Pancreas (tissue), 10 donors: ENCODE data around the gene TMC5. TPM values are rescaled to one million over a fixed set of nuclear protein-coding genes. Genes with fewer than 3 reads are reported as not detected.

Experiments
- ATAC-seq, 4 donors: fragments of 200-7000 bp; cut with Tn5 transposase; one replicate each; pipeline versions ENCODE4 v1.8.0 to v1.9.1; 2020; ENCODE audit warnings: mild to moderate bottlenecking in 4 of 4, moderate library complexity in 4 of 4
- DNase-seq, 6 donors: peaks; one replicate each; pipeline ENCODE4 v3.0.0-alpha.2; 2020
- FAIRE-seq: peaks from 2 replicates; lab custom pipeline; 2012; peaks lifted over from hg19 to GRCh38; lab: Jason Lieb, UNC
- H3K27ac ChIP-seq, 4 donors: fragments of 200-600 bp; sonication (generic); 1 replicate in 3 of 4; 2 replicates in 1 of 4; pipeline versions ENCODE4 v1.5.0 to v1.8.0; 2020
- H3K27me3 ChIP-seq, 4 donors: fragments of 200-600 bp; one replicate each; pipeline ENCODE4 v1.8.0; 2021
- H3K36me3 ChIP-seq, 3 donors: fragments of 200-600 bp; sonication (generic) in 1 of 3; one replicate each; pipeline versions ENCODE4 v1.5.0 to v1.8.0; 2020 to 2021
- H3K4me1 ChIP-seq, 3 donors: fragments of 200-600 bp; one replicate each; pipeline ENCODE4 v1.8.0; 2021
- H3K4me3 ChIP-seq, 4 donors: fragments of 200-600 bp; sonication (generic) in 2 of 4; one replicate each; pipeline versions ENCODE4 v1.5.0 to v1.8.0; 2020 to 2021
- H3K9me3 ChIP-seq, 4 donors: fragments of 200-600 bp; one replicate each; pipeline ENCODE4 v1.8.0; 2021
- CTCF ChIP-seq, 4 donors: fragments of 200-600 bp; sonication (generic) in 3 of 4; IDR thresholded peaks; one replicate each; pipeline versions ENCODE4 v1.5.0 to v1.8.0; 2021; ENCODE audit warnings: antibody characterized with exemption in 4 of 4
- WGBS, 2 donors: extraction: QIAGEN DNeasy Blood & Tissue Kit; methylation state at CpG; one replicate each; pipeline ENCODE4 v1.1.7; 2013; 5-methylcytosine and 5-hydroxymethylcytosine counted together
- intact Hi-C, 3 donors: fragments of 100-400 bp; cut with DNase I; formaldehyde crosslinking; loops; one replicate each; pipeline versions ENCODE4 v1.11.1 to v1.14.2; 2022
- polyA plus RNA-seq, 2 donors: library from polyadenylated mRNA; stranded (reverse); fragments of 200-250 nt; gene quantifications; one replicate each; pipeline ENCODE4 v1.2.3, GENCODE V29; 2013
- total RNA-seq, 6 donors: library from RNA; stranded (reverse); fragmentation: NEBNext Ultra II Directional in 4 of 6; extraction: Animal tissue kit (Norgen Biotek cat#: 25700) in 4 of 6; gene quantifications; one replicate each; pipeline versions ENCODE4 v1.2.1 to v1.2.4, GENCODE V29; 2021 to 2023
- donor health status: healthy with polysubstance abuse.
- donor health status: DM: no; HTN: no; CAD: no; lungs with moderate emphysema.
- donor health status: DM: no; HTN: no; CAD: no.
- donor health status: control.
- donor health status: control.
- donor health status: Bipolar disorder and iron deficiency.
- donor health status: DM: yes; HTN: yes; CAD: no.
- donor health status: DM: no; HTN: no; CAD: no.
- donor health status: DM: no; HTN: no; CAD: no.
- donor health status: DM: yes; HTN: yes; CAD: no.

Gene TMC5
- total and polyA plus RNA-seq, 8 donors = 1.3 to 24.8 (median 5.3) TPM

GRCh38 chr16:19502395-19503131 lies 84.9 kb downstream of the TMC5 start:
- peak; percentile 65 to 92 (median 87) for ATAC-seq
- intact Hi-C loops = loop anchor here in 2 of 3 donors (5.0 to 10.0 kb wide), 3 partner anchors 115 to 408 kb away; no protein-coding TSS in a partner anchor
- Histone ChIP-seq H3K27ac (no peak overlapping the region), H3K4me1 (no peaks in the 10 kb centered on the region), H3K4me3 (no peak overlapping the region), H3K9me3 (no peaks in the 10 kb centered on the region), H3K27me3 (no peaks in the 10 kb centered on the region), H3K36me3 (peaks cover 0 to 21% (median 4%) of the 10 kb centered on the region in 3 donors)
- peak; percentile 48 to 71 (median 50) for TF ChIP-seq CTCF (IDR thresholded peaks at IDR 0.05)
- WGBS, 2 donors = 92 to 97% methylated on average over 3 of the region's 3 CpGs
- DNase-seq = peak in 5 of 6 donors; percentile 57 to 80 (median 72)
- no peak for FAIRE-seq

GRCh38 chr16:19503461-19504075 lies 85.9 kb downstream of the TMC5 start:
- H3K27ac ChIP-seq = no peak overlapping the region
- DNase-seq = no peak
- FAIRE-seq = no peak
- H3K36me3 ChIP-seq = peaks cover 0 to 21% (median 4%) of the 10 kb centered on the region in 3 donors
- no peaks in the 10 kb centered on the region for H3K27me3 ChIP-seq
- H3K9me3 ChIP-seq = no peaks in the 10 kb centered on the region
- 81 to 84% methylated on average over 5 of the region's 5 CpGs for WGBS, 2 donors
- no peak for TF ChIP-seq CTCF (IDR thresholded peaks at IDR 0.05)
- peak; percentile 12 to 56 (median 37) for ATAC-seq
- H3K4me3 ChIP-seq = no peak overlapping the region
- H3K4me1 ChIP-seq = no peaks in the 10 kb centered on the region
- intact Hi-C loops = loop anchor here in 2 of 3 donors (5.0 to 10.0 kb wide), 3 partner anchors 116 to 409 kb away; no protein-coding TSS in a partner anchor

GRCh38 chr16:19505600-19506303 lies 88.1 kb downstream of the TMC5 start:
- Histone ChIP-seq H3K27me3 (no peaks in the 10 kb centered on the region), H3K27ac (no peak overlapping the region), H3K9me3 (no peaks in the 10 kb centered on the region), H3K4me3 (no peak overlapping the region), H3K36me3 (peaks cover 0 to 25% (median 4%) of the 10 kb centered on the region in 3 donors), H3K4me1 (no peaks in the 10 kb centered on the region)
- ATAC-seq = peak in 1 of 4 donors; percentile 26
- WGBS, 2 donors = 75 to 78% methylated on average over 5 of the region's 5 CpGs
- TF ChIP-seq CTCF (IDR thresholded peaks at IDR 0.05) = no peak
- FAIRE-seq = no peak
- no peak for DNase-seq
- intact Hi-C loops = loop anchor here in 2 of 3 donors (10.0 kb wide), 2 partner anchors 121 to 411 kb away; no protein-coding TSS in a partner anchor

- H3K27ac ChIP-seq = no peak overlapping the region
- no peaks in the 10 kb centered on the region for H3K27me3 ChIP-seq
- H3K4me1 ChIP-seq = no peaks in the 10 kb centered on the region
- 95 to 97% methylated on average over 4 of the region's 4 CpGs for WGBS, 2 donors
- TF ChIP-seq CTCF (IDR thresholded peaks at IDR 0.05) = no peak
- intact Hi-C loops = loop anchor here in 2 of 3 donors (10.0 kb wide), 2 partner anchors 122 to 412 kb away; no protein-coding TSS in a partner anchor
- no peaks in the 10 kb centered on the region for H3K9me3 ChIP-seq
- ATAC-seq (no peak), FAIRE-seq (no peak), DNase-seq (no peak)
- H3K36me3 ChIP-seq = peaks cover 0 to 25% (median 4%) of the 10 kb centered on the region in 3 donors
- no peak overlapping the region for H3K4me3 ChIP-seq
Observed at GRCh38 chr16:19506965-19507364, 89.3 kb downstream of the TMC5 start.
